ENCODE measurements around the gene RPL5. TPM values are rescaled to one million over a fixed set of nuclear protein-coding genes. Genes with fewer than 3 reads are reported as not detected.

RPL5 gene
- total RNA-seq, 6 experiments from 2014 or later: 225 to 532 (median 294) TPM

DNA sequence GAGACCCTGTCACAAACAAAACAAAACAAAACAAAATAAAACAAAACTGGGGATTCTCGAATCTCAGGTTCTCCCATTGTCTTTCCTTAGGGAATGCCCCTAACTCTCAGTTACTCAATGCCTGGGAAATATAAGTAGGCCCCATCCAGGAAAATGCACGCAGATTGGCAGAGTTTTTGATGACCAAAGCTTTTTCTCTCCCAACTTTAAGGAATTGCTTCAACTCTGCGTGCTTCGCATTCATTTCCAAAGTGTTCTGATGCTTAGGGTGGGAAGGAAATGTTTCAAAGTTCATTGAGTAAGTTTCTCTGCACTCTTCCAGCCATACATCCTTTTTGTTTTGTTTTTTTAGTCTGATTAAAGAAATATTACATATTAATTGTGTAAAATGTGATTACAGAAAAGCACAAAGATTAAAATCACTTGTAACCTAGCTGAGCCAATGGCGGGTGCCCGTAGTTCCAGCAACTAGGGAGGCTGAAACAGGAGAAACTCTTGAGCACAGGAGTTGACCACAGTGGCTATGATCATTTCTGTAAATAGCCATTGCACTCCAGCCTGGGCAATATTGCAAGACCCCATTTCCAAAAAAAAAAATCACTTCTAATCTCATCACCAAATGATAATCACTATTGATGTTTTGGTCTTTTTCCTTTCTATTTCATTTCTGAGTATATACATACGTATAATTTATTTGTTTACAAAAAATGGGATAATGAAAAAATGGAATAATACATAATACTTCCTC, 28.5 kb upstream of the RPL5 start:
- intact Hi-C loops (cut with DNase I): no loop called here
- WGBS (ENCODE audit: insufficient coverage, low coverage, low lambda C conversion rate, missing lambda C conversion rate): 76% methylated on average over 7 of the region's 7 CpGs
- H3K4me1 ChIP-seq: no peaks in the 10 kb centered on the region
- no peak overlapping the region for H3K27ac ChIP-seq
- H3K27me3 ChIP-seq: no peaks in the 10 kb centered on the region
- no peak for TF ChIP-seq POLR2A (IDR thresholded peaks at IDR 0.05)
- TF ChIP-seq, protein P1, sequence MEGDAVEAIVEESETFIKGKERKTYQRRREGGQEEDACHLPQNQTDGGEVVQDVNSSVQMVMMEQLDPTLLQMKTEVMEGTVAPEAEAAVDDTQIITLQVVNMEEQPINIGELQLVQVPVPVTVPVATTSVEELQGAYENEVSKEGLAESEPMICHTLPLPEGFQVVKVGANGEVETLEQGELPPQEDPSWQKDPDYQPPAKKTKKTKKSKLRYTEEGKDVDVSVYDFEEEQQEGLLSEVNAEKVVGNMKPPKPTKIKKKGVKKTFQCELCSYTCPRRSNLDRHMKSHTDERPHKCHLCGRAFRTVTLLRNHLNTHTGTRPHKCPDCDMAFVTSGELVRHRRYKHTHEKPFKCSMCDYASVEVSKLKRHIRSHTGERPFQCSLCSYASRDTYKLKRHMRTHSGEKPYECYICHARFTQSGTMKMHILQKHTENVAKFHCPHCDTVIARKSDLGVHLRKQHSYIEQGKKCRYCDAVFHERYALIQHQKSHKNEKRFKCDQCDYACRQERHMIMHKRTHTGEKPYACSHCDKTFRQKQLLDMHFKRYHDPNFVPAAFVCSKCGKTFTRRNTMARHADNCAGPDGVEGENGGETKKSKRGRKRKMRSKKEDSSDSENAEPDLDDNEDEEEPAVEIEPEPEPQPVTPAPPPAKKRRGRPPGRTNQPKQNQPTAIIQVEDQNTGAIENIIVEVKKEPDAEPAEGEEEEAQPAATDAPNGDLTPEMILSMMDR (IDR thresholded peaks at IDR 0.05): no peak
- ATAC-seq: no peak
- H3K9me3 ChIP-seq: no peaks in the 10 kb centered on the region
- no peak for DNase-seq
- H3K36me3 ChIP-seq: no peaks in the 10 kb centered on the region
- no peak overlapping the region for H3K4me3 ChIP-seq

DNA sequence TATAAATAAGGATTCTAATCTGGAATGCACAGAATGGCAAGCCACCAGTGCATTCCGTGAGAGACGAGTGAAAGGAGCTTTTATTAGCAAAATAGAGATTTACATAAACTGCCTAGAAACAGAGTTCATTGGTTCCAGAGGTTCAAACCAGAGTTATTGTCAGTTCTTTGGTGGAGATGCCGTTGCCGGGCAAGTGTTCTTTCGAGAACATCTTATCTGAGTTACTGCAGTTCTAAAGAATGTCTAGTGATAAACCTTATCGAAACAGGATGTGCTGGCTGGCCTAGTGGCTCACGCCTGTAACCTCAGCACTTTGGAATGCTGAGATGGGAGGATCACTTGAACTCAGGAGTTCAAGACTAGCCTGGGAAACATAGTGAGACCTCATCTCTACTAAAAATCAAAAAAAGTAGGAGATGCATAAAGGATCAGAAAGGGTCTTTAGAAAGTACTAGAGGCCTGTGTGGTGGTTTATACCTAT, 27.1 kb upstream of the RPL5 start:
- Histone ChIP-seq H3K36me3 (no peaks in the 10 kb centered on the region), H3K9me3 (no peaks in the 10 kb centered on the region), H3K4me1 (no peaks in the 10 kb centered on the region), H3K4me3 (no peak overlapping the region), H3K27ac (peak overlapping the region; percentile 23 to 63 (median 25)), H3K27me3 (no peaks in the 10 kb centered on the region)
- DNase-seq: peak in 2 of 3 donors; percentile 35 to 50
- 25% methylated on average over 7 of the region's 7 CpGs for WGBS (ENCODE audit: insufficient coverage, low coverage, low lambda C conversion rate, missing lambda C conversion rate)
- ATAC-seq: peak; percentile 83 to 94 (median 92)
- intact Hi-C loops (cut with DNase I): no loop called here
- TF ChIP-seq POLR2A (IDR thresholded peaks at IDR 0.05): no peak
- TF ChIP-seq, protein P1 (IDR thresholded peaks at IDR 0.05): no peak

DNA sequence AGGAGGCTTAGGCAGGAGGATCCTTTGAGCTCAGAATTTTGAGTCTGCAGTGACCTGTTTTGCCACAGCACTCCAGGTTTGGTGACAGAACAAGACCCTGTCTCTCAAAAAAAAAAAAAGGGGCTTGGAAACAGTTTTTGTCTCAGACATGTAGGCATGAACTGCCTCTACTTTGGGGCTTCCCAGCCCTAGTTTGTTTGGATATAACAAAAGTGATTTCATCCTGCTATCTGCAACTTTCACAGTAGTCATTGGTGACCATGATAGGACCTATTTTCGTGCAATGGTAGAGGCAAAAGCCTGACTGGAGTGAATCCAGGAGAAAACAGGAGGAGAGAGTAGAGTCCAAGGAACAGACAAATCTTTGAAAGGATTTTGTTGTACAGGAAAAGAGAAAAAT, 26.6 kb upstream of the RPL5 start:
- intact Hi-C loops (cut with DNase I): no loop called here
- no peaks in the 10 kb centered on the region for H3K4me1 ChIP-seq
- H3K36me3 ChIP-seq: no peaks in the 10 kb centered on the region
- no peak for DNase-seq
- no peaks in the 10 kb centered on the region for H3K27me3 ChIP-seq
- no peak overlapping the region for H3K4me3 ChIP-seq
- TF ChIP-seq, protein P1 (IDR thresholded peaks at IDR 0.05): no peak
- TF ChIP-seq POLR2A (IDR thresholded peaks at IDR 0.05): no peak
- peak overlapping the region; percentile 23 to 63 (median 25) for H3K27ac ChIP-seq
- no peaks in the 10 kb centered on the region for H3K9me3 ChIP-seq
- no peak for ATAC-seq
- 64% methylated on average over 1 of the region's 1 CpG for WGBS (ENCODE audit: insufficient coverage, low coverage, low lambda C conversion rate, missing lambda C conversion rate)

DNA sequence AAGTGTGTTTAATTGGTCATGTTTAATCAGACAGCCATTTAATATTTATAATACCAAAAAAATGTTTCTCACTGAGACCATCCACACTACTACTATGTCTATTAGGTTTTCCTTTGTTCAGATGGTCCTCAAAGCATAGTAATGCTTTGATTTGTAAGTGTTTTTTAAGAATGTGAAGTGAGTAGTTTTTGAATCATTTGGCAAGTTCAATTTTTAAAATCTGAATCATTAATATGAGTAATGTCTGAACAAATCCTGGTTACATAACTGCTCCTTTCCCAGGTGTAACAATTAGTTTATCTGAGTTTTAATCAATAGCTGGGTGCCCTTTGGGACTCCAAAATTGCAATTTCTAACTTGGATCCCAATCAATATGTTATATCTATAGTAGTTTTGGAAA, 23.5 kb upstream of the RPL5 start:
- no peak overlapping the region for H3K4me3 ChIP-seq
- H3K27ac ChIP-seq: no peak overlapping the region
- no peaks in the 10 kb centered on the region for H3K9me3 ChIP-seq
- no peaks in the 10 kb centered on the region for H3K27me3 ChIP-seq
- H3K36me3 ChIP-seq: no peaks in the 10 kb centered on the region
- DNase-seq (no peak), ATAC-seq (no peak)
- intact Hi-C loops (cut with DNase I): no loop called here
- TF ChIP-seq, protein P1 (IDR thresholded peaks at IDR 0.05): no peak
- no peak for TF ChIP-seq POLR2A (IDR thresholded peaks at IDR 0.05)
- H3K4me1 ChIP-seq: no peaks in the 10 kb centered on the region

Measured in right lobe of liver (tissue), 6 donors.